Suprapubic skin (tissue), 4 donors: ENCODE results near the gene MICAL2. TPM values are rescaled to one million over a fixed set of nuclear protein-coding genes. Genes with fewer than 3 reads are reported as not detected.
A peak's percentile ranks its signal among the peaks of the same experiment; 100 is the strongest.

ENCODE experiments used
- DNase-seq, 2 donors: peaks; one replicate each; pipeline ENCODE4 v3.0.0-alpha.2; 2019; ENCODE audit warnings: low spot score in 2 of 2
- H3K27ac ChIP-seq: fragments of 200-600 bp; sonication (generic); one replicate; pipeline ENCODE4 v1.5.1; 2019
- H3K27me3 ChIP-seq: fragments of 200-600 bp; sonication (generic); one replicate; pipeline ENCODE4 v1.5.1; 2019
- H3K36me3 ChIP-seq: fragments of 200-600 bp; sonication (generic); one replicate; pipeline ENCODE4 v1.5.1; 2019
- H3K4me1 ChIP-seq: fragments of 200-600 bp; sonication (generic); one replicate; pipeline ENCODE4 v1.5.1; 2019
- H3K4me3 ChIP-seq: fragments of 200-600 bp; sonication (generic); one replicate; pipeline ENCODE4 v1.5.1; 2019; ENCODE audit warnings: mild to moderate bottlenecking
- H3K9me3 ChIP-seq: fragments of 200-600 bp; sonication (generic); one replicate; pipeline ENCODE4 v1.5.1; 2019
- CTCF ChIP-seq, 2 donors: fragments of 200-600 bp in 1 of 2; fragments of 450-650 bp in 1 of 2; sonication (generic) in 1 of 2; IDR thresholded peaks; one replicate each; pipeline ENCODE4 v1.5.1; 2016 to 2019; ENCODE audit warnings: antibody characterized with exemption in 2 of 2, mild to moderate bottlenecking in 1 of 2, moderate library complexity in 1 of 2
- EP300 ChIP-seq: sonication (generic); formaldehyde crosslinking; IDR thresholded peaks from one replicate; pipeline ENCODE4 v1.6.1; 2017; ENCODE audit warnings: antibody characterized with exemption
- POLR2A ChIP-seq, 2 donors: fragments of 450-650 bp; IDR thresholded peaks; one replicate each; pipeline ENCODE4 v1.6.1; 2017; ENCODE audit warnings: antibody characterized with exemption in 2 of 2, mild to moderate bottlenecking in 2 of 2, moderate library complexity in 2 of 2
- POLR2AphosphoS5 ChIP-seq, 3 donors: sonication (generic); formaldehyde crosslinking; IDR thresholded peaks; one replicate each; pipeline ENCODE4 v1.6.1; 2017; ENCODE audit warnings: antibody characterized with exemption in 3 of 3
- WGBS: methylation state at CpG from one replicate; pipeline ENCODE4 v1.1.5; 2018; 5-methylcytosine and 5-hydroxymethylcytosine counted together
- total RNA-seq, 4 donors: library from RNA; depleted of rRNA; stranded (reverse); fragments of >200 nt; gene quantifications; one replicate each; pipeline ENCODE4 v1.1.0, GENCODE V29; 2016

The MICAL2 gene
- total RNA-seq, 4 donors from 2014 or later = 117 to 232 (median 164) TPM

GRCh38 chr11:12245091-12245490 lies 134.7 kb downstream of the MICAL2 start:
- H3K4me3 ChIP-seq = no peak overlapping the region
- H3K9me3 ChIP-seq = no peaks in the 10 kb centered on the region
- no peak for DNase-seq
- 87% methylated on average over 3 of the region's 6 CpGs for WGBS
- H3K27ac ChIP-seq = no peak overlapping the region
- TF ChIP-seq POLR2A (IDR thresholded peaks at IDR 0.05) (no peak), POLR2AphosphoS5 (IDR thresholded peaks at IDR 0.05) (no peak), EP300 (no peak), CTCF (IDR thresholded peaks at IDR 0.05) (no peak)
- H3K4me1 ChIP-seq = peaks cover 31% of the 10 kb centered on the region
- H3K36me3 ChIP-seq = peaks cover 30% of the 10 kb centered on the region
- no peaks in the 10 kb centered on the region for H3K27me3 ChIP-seq

DNA sequence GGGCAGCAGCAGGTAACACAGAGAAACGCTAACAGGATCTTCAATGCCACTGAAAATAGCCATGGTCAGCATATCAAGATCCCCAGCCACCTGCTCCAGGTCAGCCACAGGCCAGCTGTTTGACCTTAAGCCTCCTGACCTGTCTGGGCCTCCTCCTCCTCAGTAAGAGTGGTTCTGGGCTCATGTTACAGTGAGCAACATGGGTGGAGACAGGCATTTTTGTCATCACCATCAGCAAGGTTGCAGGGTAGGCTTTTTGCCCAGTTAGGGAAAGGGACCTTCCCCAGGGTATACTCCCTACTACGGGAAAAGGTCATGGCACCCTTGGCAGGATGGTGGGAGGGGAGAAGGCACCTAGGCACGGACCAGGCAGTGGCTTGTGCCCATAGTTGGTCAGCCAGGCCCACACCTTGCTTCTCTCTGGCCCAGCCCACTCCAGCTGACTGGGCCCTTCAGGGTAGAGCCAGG lies 135.2 kb downstream of the MICAL2 start:
- no peak overlapping the region for H3K4me3 ChIP-seq
- H3K4me1 ChIP-seq = peaks cover 31% of the 10 kb centered on the region
- H3K9me3 ChIP-seq = no peaks in the 10 kb centered on the region
- H3K27ac ChIP-seq = no peak overlapping the region
- no peak for TF ChIP-seq POLR2AphosphoS5 (IDR thresholded peaks at IDR 0.05)
- TF ChIP-seq POLR2A (IDR thresholded peaks at IDR 0.05) = no peak
- TF ChIP-seq CTCF (IDR thresholded peaks at IDR 0.05) = no peak
- TF ChIP-seq EP300 = no peak
- WGBS = 64% methylated on average over 3 of the region's 3 CpGs
- H3K27me3 ChIP-seq = no peaks in the 10 kb centered on the region
- DNase-seq = no peak
- H3K36me3 ChIP-seq = peaks cover 29% of the 10 kb centered on the region

DNA sequence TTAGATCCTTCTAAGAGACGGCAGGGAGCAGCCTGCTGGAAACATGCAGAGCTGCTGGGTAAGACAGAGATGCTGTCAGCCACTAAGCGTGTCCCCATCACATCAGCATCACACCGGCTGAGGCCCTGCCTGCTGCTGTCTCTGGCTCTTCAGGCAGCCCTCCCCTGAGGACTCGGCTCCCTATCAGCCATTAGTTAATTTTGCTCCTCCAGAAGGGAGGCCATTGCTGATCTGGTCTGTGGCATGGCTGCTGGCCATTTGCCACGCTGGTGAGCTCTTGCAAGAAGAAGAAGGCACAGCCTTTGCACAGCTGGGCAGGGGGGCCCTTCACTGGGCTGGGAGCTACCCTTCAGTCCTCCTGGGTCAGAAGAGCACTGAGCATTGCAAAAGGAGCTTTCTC lies 135.8 kb downstream of the MICAL2 start:
- DNase-seq = no peak
- Histone ChIP-seq H3K36me3 (peaks cover 23% of the 10 kb centered on the region), H3K4me3 (no peak overlapping the region), H3K27ac (no peak overlapping the region), H3K27me3 (no peaks in the 10 kb centered on the region), H3K9me3 (no peaks in the 10 kb centered on the region), H3K4me1 (peaks cover 31% of the 10 kb centered on the region)
- 93% methylated on average over 3 of the region's 5 CpGs for WGBS
- TF ChIP-seq CTCF (IDR thresholded peaks at IDR 0.05) (no peak), POLR2AphosphoS5 (IDR thresholded peaks at IDR 0.05) (no peak), EP300 (no peak), POLR2A (IDR thresholded peaks at IDR 0.05) (no peak)

GRCh38 chr11:12246989-12247388 lies 136.6 kb downstream of the MICAL2 start:
- Histone ChIP-seq H3K36me3 (peaks cover 17% of the 10 kb centered on the region), H3K27me3 (no peaks in the 10 kb centered on the region), H3K27ac (no peak overlapping the region), H3K4me1 (peaks cover 31% of the 10 kb centered on the region), H3K9me3 (no peaks in the 10 kb centered on the region), H3K4me3 (no peak overlapping the region)
- TF ChIP-seq CTCF (IDR thresholded peaks at IDR 0.05) = no peak
- no peak for TF ChIP-seq POLR2A (IDR thresholded peaks at IDR 0.05)
- TF ChIP-seq POLR2AphosphoS5 (IDR thresholded peaks at IDR 0.05) = no peak
- no peak for TF ChIP-seq EP300
- WGBS = 89% methylated on average over 4 of the region's 4 CpGs
- DNase-seq = no peak

GRCh38 chr11:12247543-12248254 lies 137.3 kb downstream of the MICAL2 start:
- H3K27me3 ChIP-seq = no peaks in the 10 kb centered on the region
- peak overlapping the region; percentile 2 for H3K27ac ChIP-seq
- peaks cover 13% of the 10 kb centered on the region for H3K36me3 ChIP-seq
- H3K4me1 ChIP-seq = peaks cover 31% of the 10 kb centered on the region
- no peaks in the 10 kb centered on the region for H3K9me3 ChIP-seq
- TF ChIP-seq POLR2A (IDR thresholded peaks at IDR 0.05) = no peak
- TF ChIP-seq POLR2AphosphoS5 (IDR thresholded peaks at IDR 0.05) = no peak
- no peak for TF ChIP-seq CTCF (IDR thresholded peaks at IDR 0.05)
- TF ChIP-seq EP300 = no peak
- DNase-seq = no peak
- H3K4me3 ChIP-seq = no peak overlapping the region
- WGBS = 92% methylated on average over 3 of the region's 3 CpGs
